Measurements from ENCODE around the gene SMC4.

DNA sequence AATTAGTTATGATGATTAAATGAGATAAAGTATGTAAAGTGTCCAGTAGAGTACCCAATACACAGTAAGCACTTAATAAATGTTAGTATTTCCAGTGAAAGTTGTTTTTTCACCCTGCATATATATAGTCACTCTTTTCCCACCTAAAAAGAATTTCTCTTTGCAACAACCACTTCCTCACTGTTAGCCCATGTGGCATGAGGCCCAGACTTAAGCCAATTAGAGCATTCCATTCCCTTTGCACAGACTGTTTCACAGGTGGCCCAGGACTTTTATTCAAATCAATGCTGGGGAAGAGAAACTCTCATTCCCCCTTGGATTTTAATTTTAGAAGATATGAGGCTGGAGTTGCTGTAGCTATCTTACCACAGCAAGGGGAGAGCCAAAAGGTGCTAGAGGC is 4.2 kb upstream of the SMC4 start:
- TF ChIP-seq, protein P1, sequence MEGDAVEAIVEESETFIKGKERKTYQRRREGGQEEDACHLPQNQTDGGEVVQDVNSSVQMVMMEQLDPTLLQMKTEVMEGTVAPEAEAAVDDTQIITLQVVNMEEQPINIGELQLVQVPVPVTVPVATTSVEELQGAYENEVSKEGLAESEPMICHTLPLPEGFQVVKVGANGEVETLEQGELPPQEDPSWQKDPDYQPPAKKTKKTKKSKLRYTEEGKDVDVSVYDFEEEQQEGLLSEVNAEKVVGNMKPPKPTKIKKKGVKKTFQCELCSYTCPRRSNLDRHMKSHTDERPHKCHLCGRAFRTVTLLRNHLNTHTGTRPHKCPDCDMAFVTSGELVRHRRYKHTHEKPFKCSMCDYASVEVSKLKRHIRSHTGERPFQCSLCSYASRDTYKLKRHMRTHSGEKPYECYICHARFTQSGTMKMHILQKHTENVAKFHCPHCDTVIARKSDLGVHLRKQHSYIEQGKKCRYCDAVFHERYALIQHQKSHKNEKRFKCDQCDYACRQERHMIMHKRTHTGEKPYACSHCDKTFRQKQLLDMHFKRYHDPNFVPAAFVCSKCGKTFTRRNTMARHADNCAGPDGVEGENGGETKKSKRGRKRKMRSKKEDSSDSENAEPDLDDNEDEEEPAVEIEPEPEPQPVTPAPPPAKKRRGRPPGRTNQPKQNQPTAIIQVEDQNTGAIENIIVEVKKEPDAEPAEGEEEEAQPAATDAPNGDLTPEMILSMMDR (IDR thresholded peaks at IDR 0.05) = no peak
- TF ChIP-seq POLR2A (IDR thresholded peaks at IDR 0.05) = no peak

Measured in adrenal gland (tissue), 5 donors.